H9 (cell line): ENCODE measurements around the gene TBC1D5. TPM values are rescaled to one million over a fixed set of nuclear protein-coding genes. Genes with fewer than 3 reads are reported as not detected.

Source experiments
- DNase-seq: peaks from one replicate; pipeline ENCODE4 v3.0.0-alpha.2; 2017
- H2AFZ ChIP-seq: one replicate; pipeline ENCODE4 v1.6.1; 2013; ENCODE audit warnings: mild to moderate bottlenecking, low read length, control low read depth, moderate library complexity
- H2AK5ac ChIP-seq: 2 replicates; pipeline ENCODE4 v1.6.1; 2013; ENCODE audit warnings: low read length, control low read depth, mixed read lengths; ENCODE audit not compliant: insufficient read length
- H2BK120ac ChIP-seq: one replicate; pipeline ENCODE4 v1.6.1; 2013; ENCODE audit warnings: low read depth, mild to moderate bottlenecking, low read length, control low read depth, inconsistent platforms; ENCODE audit not compliant: poor library complexity, severe bottlenecking
- H2BK12ac ChIP-seq: 2 replicates; pipeline ENCODE4 v1.6.1; 2013; ENCODE audit warnings: low read length, control low read depth, mixed read lengths, low read depth; ENCODE audit not compliant: insufficient read length
- H2BK15ac ChIP-seq: 2 replicates; pipeline ENCODE4 v1.6.1; 2013; ENCODE audit warnings: low read depth, low read length, control low read depth
- H2BK20ac ChIP-seq: one replicate; pipeline ENCODE4 v1.6.1; 2013; ENCODE audit warnings: low read depth, mild to moderate bottlenecking, low read length, control low read depth, inconsistent platforms; ENCODE audit not compliant: poor library complexity, severe bottlenecking
- H2BK5ac ChIP-seq: 2 replicates; pipeline ENCODE4 v1.6.1; 2013; ENCODE audit warnings: low read length, control low read depth, mixed read lengths; ENCODE audit not compliant: insufficient read length
- H3K14ac ChIP-seq: 2 replicates; pipeline ENCODE4 v1.6.1; 2013; ENCODE audit warnings: low read length, control low read depth; ENCODE audit not compliant: insufficient read depth
- H3K18ac ChIP-seq: 2 replicates; pipeline ENCODE4 v1.6.1; 2013; ENCODE audit warnings: low read depth, mild to moderate bottlenecking, mixed read lengths, low read length, control low read depth; ENCODE audit not compliant: insufficient read length
- H3K23ac ChIP-seq: 2 replicates; pipeline ENCODE4 v1.6.1; 2013; ENCODE audit warnings: low read length, control low read depth, mixed read lengths, low read depth; ENCODE audit not compliant: insufficient read length
- H3K23me2 ChIP-seq: 2 replicates; pipeline ENCODE4 v1.6.1; 2013; ENCODE audit warnings: low read depth, mild to moderate bottlenecking, mixed read lengths, low read length, control low read depth; ENCODE audit not compliant: insufficient read length, poor library complexity, severe bottlenecking
- H3K27ac ChIP-seq: 2 replicates; pipeline ENCODE4 v1.5.1; 2013; ENCODE audit warnings: low read length, control low read depth, mixed read lengths, low read depth; ENCODE audit not compliant: insufficient read length
- H3K27me3 ChIP-seq: 2 replicates; pipeline ENCODE4 v1.6.1; 2013; ENCODE audit warnings: low read length, control low read depth, inconsistent platforms; ENCODE audit not compliant: insufficient read depth
- H3K4ac ChIP-seq: 2 replicates; pipeline ENCODE4 v1.6.1; 2013; ENCODE audit warnings: low read depth, mild to moderate bottlenecking, control low read depth, inconsistent platforms, low read length, moderate library complexity
- H3K4me1 ChIP-seq: 2 replicates; pipeline ENCODE4 v1.6.1; 2013; ENCODE audit warnings: low read length, control low read depth, inconsistent platforms; ENCODE audit not compliant: insufficient read depth
- H3K4me2 ChIP-seq: 2 replicates; pipeline ENCODE4 v1.6.1; 2013; ENCODE audit warnings: low read length, control low read depth, mixed read lengths; ENCODE audit not compliant: insufficient read length, insufficient read depth
- H3K56ac ChIP-seq: 2 replicates; pipeline ENCODE4 v1.6.1; 2013; ENCODE audit warnings: low read depth, mild to moderate bottlenecking, mixed read lengths, low read length, control low read depth; ENCODE audit not compliant: insufficient read length
- H3K79me1 ChIP-seq: 2 replicates; pipeline ENCODE4 v1.6.1; 2013; ENCODE audit warnings: low read depth, mild to moderate bottlenecking, moderate library complexity, low read length, control low read depth, inconsistent platforms; ENCODE audit not compliant: insufficient read depth, poor library complexity, severe bottlenecking
- H3K79me2 ChIP-seq: 2 replicates; pipeline ENCODE4 v1.6.1; 2013; ENCODE audit warnings: low read length, control low read depth, inconsistent platforms; ENCODE audit not compliant: insufficient read depth
- H3K9ac ChIP-seq: 2 replicates; pipeline ENCODE4 v1.6.1; 2013; ENCODE audit warnings: low read length, control low read depth, mixed read lengths; ENCODE audit not compliant: insufficient read length; ENCODE audit errors: extremely low read depth
- H3K9me3 ChIP-seq: one replicate; pipeline ENCODE4 v1.6.1; 2013; ENCODE audit warnings: low read depth, low read length, inconsistent platforms; ENCODE audit not compliant: control insufficient read depth
- H3T11ph ChIP-seq: one replicate; pipeline ENCODE4 v1.6.1; 2013; ENCODE audit warnings: mild to moderate bottlenecking, low read length, control low read depth, inconsistent platforms
- H4K20me1 ChIP-seq: one replicate; pipeline ENCODE4 v1.6.1; 2013; ENCODE audit not compliant: control insufficient read depth, insufficient read length, insufficient read depth
- H4K5ac ChIP-seq: 2 replicates; pipeline ENCODE4 v1.6.1; 2013; ENCODE audit warnings: low read depth, mild to moderate bottlenecking, mixed read lengths, low read length, control low read depth; ENCODE audit not compliant: insufficient read length
- H4K8ac ChIP-seq: replicated peaks from 2 replicates; pipeline ENCODE4 v1.6.1; 2013; ENCODE audit warnings: low read length, control low read depth, mixed read lengths, low read depth; ENCODE audit not compliant: insufficient read length
- H4K91ac ChIP-seq: 2 replicates; pipeline ENCODE4 v1.6.1; 2013; ENCODE audit warnings: low read depth, mild to moderate bottlenecking, moderate library complexity, mixed read lengths, low read length, control low read depth; ENCODE audit not compliant: insufficient read length
- H3K27ac Mint-ChIP-seq, 3 experiments: 2 replicates in 2 of 3; 3 replicates in 1 of 3; pipeline ENCODE4 v1.8.0; 2020 to 2021; ENCODE audit warnings: mixed read lengths in 3 of 3, mild to moderate bottlenecking in 1 of 3, moderate library complexity in 1 of 3
- H3K27me3 Mint-ChIP-seq: 2 replicates; pipeline ENCODE4 v1.8.0; 2021; ENCODE audit warnings: low read depth, mild to moderate bottlenecking, moderate library complexity, mixed read lengths
- H3K36me3 Mint-ChIP-seq, 3 experiments: 2 replicates in 2 of 3; 3 replicates in 1 of 3; pipeline ENCODE4 v1.8.0; 2020 to 2021; ENCODE audit warnings: low read depth in 3 of 3, mixed read lengths in 3 of 3; ENCODE audit not compliant: insufficient read depth in 1 of 3
- H3K4me1 Mint-ChIP-seq, 2 experiments: 2 replicates each; pipeline ENCODE4 v1.8.0; 2020; ENCODE audit warnings: mixed read lengths in 2 of 2
- H3K4me3 Mint-ChIP-seq, 2 experiments: 2 replicates in 1 of 2; 3 replicates in 1 of 2; pipeline ENCODE4 v1.8.0; 2020 to 2021; ENCODE audit warnings: mild to moderate bottlenecking in 2 of 2, mixed read lengths in 2 of 2, moderate library complexity in 1 of 2
- H3K9me3 Mint-ChIP-seq, 2 experiments: 2 replicates in 1 of 2; 3 replicates in 1 of 2; pipeline ENCODE4 v1.8.0; 2020; ENCODE audit warnings: mild to moderate bottlenecking in 2 of 2, mixed read lengths in 2 of 2, moderate library complexity in 1 of 2
- WGBS: extraction: QIAGEN DNeasy Blood & Tissue Kit; methylation state at CpG from one replicate; pipeline ENCODE4 v1.1.7; 2013; ENCODE audit warnings: missing lambda C conversion rate, low lambda C conversion rate, mixed read lengths; ENCODE audit not compliant: insufficient read length; ENCODE audit errors: extremely low coverage; 5-methylcytosine and 5-hydroxymethylcytosine counted together
- total RNA-seq: library from RNA; stranded (reverse); gene quantifications from 2 replicates; pipeline ENCODE4 v1.2.1, GENCODE V29; 2021
- TF ChIP-seq, protein P1 (sequence below): fragments of 200-600 bp; sonication (generic); conservative IDR thresholded peaks from 3 replicates; pipeline ENCODE4 v1.8.0; 2021; ENCODE audit warnings: antibody characterized with exemption, mild to moderate bottlenecking

TBC1D5 gene
- total RNA-seq, 1 experiment from 2014 or later = 25.0 TPM

GRCh38 chr3:17213102-17213501, 529.3 kb downstream of the TBC1D5 start:
- H2BK120ac ChIP-seq = no peak overlapping the region
- no peak overlapping the region for H3K18ac ChIP-seq
- H2BK20ac ChIP-seq = no peak overlapping the region
- no peak overlapping the region for H3K4me2 ChIP-seq
- no peaks in the 10 kb centered on the region for H3K79me2 ChIP-seq
- H3K27ac ChIP-seq = no peak overlapping the region
- no peak overlapping the region for H3T11ph ChIP-seq
- no peak overlapping the region for H3K9ac ChIP-seq
- no peak overlapping the region for H2BK5ac ChIP-seq
- no peak overlapping the region for H3K4ac ChIP-seq
- Mint-ChIP-seq H3K9me3 (no peaks in the 10 kb centered on the region), H3K36me3 (no peaks in the 10 kb centered on the region), H3K27ac (no peak overlapping the region), H3K27me3 (no peaks in the 10 kb centered on the region), H3K4me1 (no peaks in the 10 kb centered on the region), H3K4me3 (no peak overlapping the region)
- no peak overlapping the region for H2AFZ ChIP-seq
- H3K4me1 ChIP-seq = no peaks in the 10 kb centered on the region
- no peak overlapping the region for H3K56ac ChIP-seq
- H3K23me2 ChIP-seq = no peaks in the 10 kb centered on the region
- no peaks in the 10 kb centered on the region for H4K20me1 ChIP-seq
- H3K27me3 ChIP-seq = no peaks in the 10 kb centered on the region
- no peaks in the 10 kb centered on the region for H3K79me1 ChIP-seq
- H3K23ac ChIP-seq = no peak overlapping the region
- no peaks in the 10 kb centered on the region for H3K9me3 ChIP-seq
- TF ChIP-seq, protein P1, sequence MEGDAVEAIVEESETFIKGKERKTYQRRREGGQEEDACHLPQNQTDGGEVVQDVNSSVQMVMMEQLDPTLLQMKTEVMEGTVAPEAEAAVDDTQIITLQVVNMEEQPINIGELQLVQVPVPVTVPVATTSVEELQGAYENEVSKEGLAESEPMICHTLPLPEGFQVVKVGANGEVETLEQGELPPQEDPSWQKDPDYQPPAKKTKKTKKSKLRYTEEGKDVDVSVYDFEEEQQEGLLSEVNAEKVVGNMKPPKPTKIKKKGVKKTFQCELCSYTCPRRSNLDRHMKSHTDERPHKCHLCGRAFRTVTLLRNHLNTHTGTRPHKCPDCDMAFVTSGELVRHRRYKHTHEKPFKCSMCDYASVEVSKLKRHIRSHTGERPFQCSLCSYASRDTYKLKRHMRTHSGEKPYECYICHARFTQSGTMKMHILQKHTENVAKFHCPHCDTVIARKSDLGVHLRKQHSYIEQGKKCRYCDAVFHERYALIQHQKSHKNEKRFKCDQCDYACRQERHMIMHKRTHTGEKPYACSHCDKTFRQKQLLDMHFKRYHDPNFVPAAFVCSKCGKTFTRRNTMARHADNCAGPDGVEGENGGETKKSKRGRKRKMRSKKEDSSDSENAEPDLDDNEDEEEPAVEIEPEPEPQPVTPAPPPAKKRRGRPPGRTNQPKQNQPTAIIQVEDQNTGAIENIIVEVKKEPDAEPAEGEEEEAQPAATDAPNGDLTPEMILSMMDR = no peak
- H3K14ac ChIP-seq = no peak overlapping the region
- no peak overlapping the region for H2BK12ac ChIP-seq
- no peak overlapping the region for H4K5ac ChIP-seq
- no peak overlapping the region for H2BK15ac ChIP-seq
- no peak overlapping the region for H4K8ac ChIP-seq
- H4K91ac ChIP-seq = no peak overlapping the region
- no peak for DNase-seq
- H2AK5ac ChIP-seq = no peak overlapping the region
- WGBS = no CpG with 5 or more reads among the region's 3 CpGs
